Left lung (tissue), 10 donors: ENCODE results near the gene PAEP. TPM values are rescaled to one million over a fixed set of nuclear protein-coding genes. Genes with fewer than 3 reads are reported as not detected.

Source experiments
- ATAC-seq: fragments of 200-7000 bp; cut with Tn5 transposase; one replicate; pipeline ENCODE4 v1.9.1; 2020; ENCODE audit warnings: moderate library complexity
- DNase-seq, 4 donors: peaks; one replicate each; pipeline ENCODE4 v3.0.0-alpha.2; 2013 to 2020
- H3K27ac ChIP-seq, 2 donors: fragments of 200-600 bp; sonication (generic) in 1 of 2; one replicate each; pipeline versions ENCODE4 v1.5.0 to v1.8.0; 2020 to 2021
- H3K27me3 ChIP-seq, 2 donors: fragments of 200-600 bp; sonication (generic) in 1 of 2; one replicate each; pipeline versions ENCODE4 v1.5.0 to v1.8.0; 2020 to 2021
- H3K36me3 ChIP-seq, 2 donors: fragments of 200-600 bp; sonication (generic) in 1 of 2; one replicate each; pipeline versions ENCODE4 v1.5.0 to v1.8.0; 2020 to 2021
- H3K4me1 ChIP-seq, 2 donors: fragments of 200-600 bp; one replicate each; pipeline ENCODE4 v1.8.0; 2021
- H3K4me3 ChIP-seq, 2 donors: fragments of 200-600 bp; sonication (generic) in 1 of 2; one replicate each; pipeline versions ENCODE4 v1.5.0 to v1.8.0; 2020 to 2021; ENCODE audit warnings: mild to moderate bottlenecking in 1 of 2
- H3K9me3 ChIP-seq, 2 donors: fragments of 200-600 bp; sonication (generic) in 1 of 2; one replicate each; pipeline versions ENCODE4 v1.5.0 to v1.8.0; 2020 to 2021
- intact Hi-C, 2 donors: fragments of 100-400 bp; cut with DNase I; formaldehyde crosslinking; loops; one replicate each; pipeline versions ENCODE4 v1.11.2 to v1.14.2; 2022
- polyA plus RNA-seq, 6 donors: library from polyadenylated mRNA; unstranded; fragments of 120-200 nt; gene quantifications; one replicate each; pipeline ENCODE4 v1.2.1, GENCODE V29; 2013; ENCODE audit not compliant: insufficient read length in 6 of 6
- total RNA-seq, 2 donors: library from RNA; stranded (reverse); fragmentation: NEBNext Ultra II Directional; extraction: Animal tissue kit (Norgen Biotek cat#: 25700); gene quantifications; one replicate each; pipeline ENCODE4 v1.2.1, GENCODE V29; 2021
- TF ChIP-seq, protein P1 (sequence below), 2 donors: fragments of 200-600 bp; sonication (generic) in 1 of 2; IDR thresholded peaks; one replicate each; pipeline versions ENCODE4 v1.5.0 to v1.8.0; 2021; ENCODE audit warnings: antibody characterized with exemption in 2 of 2
- donor health status: DM: no; HTN: yes; CAD: no.
- donor health status: DM: no; HTN: no; CAD: no.

Gene PAEP
- total and polyA plus RNA-seq, 8 donors: 0.39 to 4.2 TPM; not detected in 6

GRCh38 chr9:135574331-135574730, 12.8 kb downstream of the PAEP start:
- Histone ChIP-seq H3K36me3 (no peaks in the 10 kb centered on the region), H3K27ac (no peak overlapping the region), H3K4me3 (no peak overlapping the region), H3K9me3 (no peaks in the 10 kb centered on the region), H3K4me1 (no peaks in the 10 kb centered on the region), H3K27me3 (peaks cover 0 to 24% of the 10 kb centered on the region in 2 donors)
- no peak for ATAC-seq
- intact Hi-C loops: no loop called here
- TF ChIP-seq, protein P1, sequence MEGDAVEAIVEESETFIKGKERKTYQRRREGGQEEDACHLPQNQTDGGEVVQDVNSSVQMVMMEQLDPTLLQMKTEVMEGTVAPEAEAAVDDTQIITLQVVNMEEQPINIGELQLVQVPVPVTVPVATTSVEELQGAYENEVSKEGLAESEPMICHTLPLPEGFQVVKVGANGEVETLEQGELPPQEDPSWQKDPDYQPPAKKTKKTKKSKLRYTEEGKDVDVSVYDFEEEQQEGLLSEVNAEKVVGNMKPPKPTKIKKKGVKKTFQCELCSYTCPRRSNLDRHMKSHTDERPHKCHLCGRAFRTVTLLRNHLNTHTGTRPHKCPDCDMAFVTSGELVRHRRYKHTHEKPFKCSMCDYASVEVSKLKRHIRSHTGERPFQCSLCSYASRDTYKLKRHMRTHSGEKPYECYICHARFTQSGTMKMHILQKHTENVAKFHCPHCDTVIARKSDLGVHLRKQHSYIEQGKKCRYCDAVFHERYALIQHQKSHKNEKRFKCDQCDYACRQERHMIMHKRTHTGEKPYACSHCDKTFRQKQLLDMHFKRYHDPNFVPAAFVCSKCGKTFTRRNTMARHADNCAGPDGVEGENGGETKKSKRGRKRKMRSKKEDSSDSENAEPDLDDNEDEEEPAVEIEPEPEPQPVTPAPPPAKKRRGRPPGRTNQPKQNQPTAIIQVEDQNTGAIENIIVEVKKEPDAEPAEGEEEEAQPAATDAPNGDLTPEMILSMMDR (IDR thresholded peaks at IDR 0.05): no peak
- no peak for DNase-seq

DNA sequence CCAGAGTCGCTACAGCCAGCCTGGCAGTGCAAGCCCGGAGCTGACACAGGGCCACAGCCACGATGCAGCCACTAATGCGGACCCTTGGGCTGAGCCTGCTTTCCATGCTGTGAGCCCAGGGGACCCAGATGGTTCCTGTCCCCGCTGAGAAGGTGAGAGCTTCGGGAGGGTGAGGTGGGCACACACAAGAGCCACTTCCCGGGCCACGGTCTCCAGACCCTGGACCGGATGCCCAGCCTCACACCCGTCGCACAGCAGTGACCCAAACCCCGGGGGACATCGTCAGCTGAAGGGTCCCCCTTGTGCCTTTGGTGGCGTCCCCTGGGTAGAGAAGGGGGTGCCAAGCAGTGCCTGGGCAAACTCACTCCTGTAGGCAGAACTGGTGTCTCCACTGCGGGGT, 13.4 kb downstream of the PAEP start:
- ATAC-seq (no peak), DNase-seq (no peak)
- intact Hi-C loops: no loop called here
- Histone ChIP-seq H3K27ac (no peak overlapping the region), H3K4me1 (no peaks in the 10 kb centered on the region), H3K27me3 (peaks cover 0 to 24% of the 10 kb centered on the region in 2 donors), H3K9me3 (no peaks in the 10 kb centered on the region), H3K36me3 (no peaks in the 10 kb centered on the region), H3K4me3 (no peak overlapping the region)
- TF ChIP-seq, protein P1 (IDR thresholded peaks at IDR 0.05): no peak

DNA sequence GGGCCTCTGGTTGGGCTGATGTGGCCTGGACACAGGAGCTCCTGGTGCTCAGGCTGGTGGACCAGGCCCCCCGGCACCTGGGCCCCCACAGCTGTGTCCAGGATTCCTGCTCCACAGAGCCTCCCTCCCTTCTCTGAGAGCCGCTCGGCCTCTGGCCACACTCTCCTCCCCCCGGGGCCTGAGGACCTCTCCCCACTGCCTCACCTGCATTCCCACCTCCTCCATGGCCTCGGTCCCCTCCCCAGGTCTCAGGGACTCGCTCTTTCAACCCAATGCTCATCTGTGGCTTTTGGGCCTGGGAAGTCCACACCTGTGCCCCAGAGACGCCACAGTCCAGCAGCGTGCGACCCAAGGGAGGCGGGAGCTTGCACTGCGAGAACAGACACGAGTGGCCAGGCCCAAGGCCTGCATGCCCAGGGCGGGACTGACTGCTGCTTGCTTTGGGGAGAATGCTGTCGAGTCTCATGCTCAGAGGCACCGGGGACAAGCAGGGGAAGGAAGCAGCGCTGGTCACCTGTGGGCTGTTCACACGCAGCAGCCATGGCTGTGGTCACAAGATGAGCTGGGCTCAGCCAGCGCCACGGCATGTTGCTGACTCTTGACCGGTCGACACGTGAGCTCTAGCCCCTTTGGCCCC, 14.6 kb downstream of the PAEP start:
- ATAC-seq (no peak), DNase-seq (no peak)
- Histone ChIP-seq H3K27me3 (peaks cover 0 to 32% of the 10 kb centered on the region in 2 donors), H3K4me1 (no peaks in the 10 kb centered on the region), H3K4me3 (no peak overlapping the region), H3K9me3 (no peaks in the 10 kb centered on the region), H3K27ac (no peak overlapping the region), H3K36me3 (no peaks in the 10 kb centered on the region)
- TF ChIP-seq, protein P1 (IDR thresholded peaks at IDR 0.05): no peak
- intact Hi-C loops: no loop called here

DNA sequence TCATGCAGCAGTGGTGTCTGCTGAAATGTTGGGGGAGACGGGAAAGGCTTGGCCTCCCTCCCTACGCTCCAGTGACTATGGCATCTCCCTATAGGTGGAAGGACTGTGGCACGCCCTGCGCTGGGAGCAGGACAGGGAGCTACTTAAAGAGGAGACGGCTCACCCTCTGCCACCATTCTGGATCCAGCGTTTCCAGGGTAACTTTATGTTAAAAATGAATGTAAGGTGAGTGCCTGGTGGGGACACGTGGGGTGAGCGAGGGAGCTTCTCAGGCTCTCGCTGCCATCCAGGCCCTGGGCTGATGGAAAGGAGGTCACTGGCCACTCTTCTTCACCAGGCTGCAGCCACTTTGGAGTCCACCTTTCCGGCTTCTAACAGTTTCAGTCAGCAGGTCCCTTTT, 15.7 kb downstream of the PAEP start:
- no peak for DNase-seq
- TF ChIP-seq, protein P1 (IDR thresholded peaks at IDR 0.05): no peak
- Histone ChIP-seq H3K36me3 (no peaks in the 10 kb centered on the region), H3K4me1 (no peaks in the 10 kb centered on the region), H3K4me3 (no peak overlapping the region), H3K27ac (no peak overlapping the region), H3K9me3 (no peaks in the 10 kb centered on the region), H3K27me3 (peaks cover 0 to 33% of the 10 kb centered on the region in 2 donors)
- intact Hi-C loops: no loop called here
- ATAC-seq: no peak

DNA sequence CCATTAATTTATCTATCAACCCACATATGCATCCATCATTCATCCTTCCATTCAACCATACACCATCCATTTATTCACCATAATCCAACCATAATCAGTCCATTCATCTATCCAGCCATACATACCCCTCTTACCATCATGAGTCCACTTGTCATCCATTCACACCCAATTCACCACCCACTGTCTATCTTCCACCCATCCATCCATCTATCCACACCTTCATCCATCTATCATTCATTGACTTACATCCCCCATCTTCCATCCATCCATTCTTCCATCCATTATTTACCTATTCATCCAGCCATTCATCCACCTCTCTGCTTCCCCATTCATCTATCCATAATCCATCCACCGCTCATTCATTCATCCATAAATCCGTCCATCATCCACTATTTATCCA, 17.8 kb downstream of the PAEP start:
- Histone ChIP-seq H3K27ac (no peak overlapping the region), H3K4me3 (no peak overlapping the region), H3K36me3 (no peaks in the 10 kb centered on the region), H3K27me3 (peaks cover 0 to 40% of the 10 kb centered on the region in 2 donors), H3K9me3 (no peaks in the 10 kb centered on the region), H3K4me1 (no peaks in the 10 kb centered on the region)
- intact Hi-C loops: no loop called here
- TF ChIP-seq, protein P1 (IDR thresholded peaks at IDR 0.05): no peak
- DNase-seq: no peak
- ATAC-seq: no peak
